ENCODE results near the gene NFE2L1.

- no peak for TF ChIP-seq ELK1 (IDR thresholded peaks at IDR 0.05; ENCODE audit: low read depth, low read length)
- no peak for TF ChIP-seq MAX (IDR thresholded peaks at IDR 0.05)
- TF ChIP-seq USF2 (IDR thresholded peaks at IDR 0.05), result no peak
- TF ChIP-seq CTCF (IDR thresholded peaks at IDR 0.05), result no peak
- TF ChIP-seq ZFP36 (IDR thresholded peaks at IDR 0.05; ENCODE audit: borderline replicate concordance, partially characterized antibody), result no peak
- no peak for TF ChIP-seq BHLHE40 (IDR thresholded peaks at IDR 0.05; ENCODE audit: low read depth, low read length)
- no peak for TF ChIP-seq EHMT2 (IDR thresholded peaks at IDR 0.05; ENCODE audit: low read depth)
- no peak for TF ChIP-seq CHD2 (IDR thresholded peaks at IDR 0.05; ENCODE audit: low read length, partially characterized antibody)
Observed at GRCh38 chr17:48056246-48056745, 8.1 kb downstream of the NFE2L1 start.

Data from A549 (cell line).